ENCODE measurements around the gene TCL1A. TPM values are rescaled to one million over a fixed set of nuclear protein-coding genes. Genes with fewer than 3 reads are reported as not detected.

The TCL1A gene
- total RNA-seq, 2 donors from 2014 or later: not detected

DNA sequence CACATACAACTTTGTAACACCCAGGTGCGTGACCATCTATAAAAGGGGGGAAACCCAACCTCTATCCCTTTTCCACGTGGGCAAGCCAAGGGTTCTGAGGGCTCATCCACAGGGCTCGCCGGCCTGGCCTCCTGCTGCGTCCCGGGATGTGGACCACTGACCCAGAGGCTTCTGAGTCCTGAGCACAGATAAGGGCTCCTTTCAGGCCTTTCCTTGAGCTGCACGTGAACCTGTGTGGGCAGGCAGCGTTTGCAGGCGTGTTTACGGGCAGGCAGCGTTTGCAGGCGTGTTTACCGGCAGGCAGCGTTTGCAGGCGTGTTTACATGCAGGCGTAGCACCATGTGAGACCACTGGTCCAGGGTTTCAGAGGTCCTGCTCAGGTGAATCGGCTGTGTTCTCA is 3.8 kb downstream of the TCL1A start:
- 87 to 88% methylated on average over 11 to 17 of the region's 17 CpGs for WGBS, 2 donors
- Histone ChIP-seq H3K27me3 (no peaks in the 10 kb centered on the region), H3K4me3 (no peak overlapping the region), H3K4me1 (no peaks in the 10 kb centered on the region), H3K36me3 (replicated peaks in 1 of 2; ENCODE audit: insufficient read depth in 1 of 2, low read depth in 2 of 2) (no peaks in the 10 kb centered on the region), H3K9me3 (no peaks in the 10 kb centered on the region), H3K27ac (no peak overlapping the region)
- intact Hi-C loops (cut with DNase I): no loop called here
- no peak for ATAC-seq
- no peak for TF ChIP-seq POLR2A (IDR thresholded peaks at IDR 0.05)
- TF ChIP-seq, protein P1, sequence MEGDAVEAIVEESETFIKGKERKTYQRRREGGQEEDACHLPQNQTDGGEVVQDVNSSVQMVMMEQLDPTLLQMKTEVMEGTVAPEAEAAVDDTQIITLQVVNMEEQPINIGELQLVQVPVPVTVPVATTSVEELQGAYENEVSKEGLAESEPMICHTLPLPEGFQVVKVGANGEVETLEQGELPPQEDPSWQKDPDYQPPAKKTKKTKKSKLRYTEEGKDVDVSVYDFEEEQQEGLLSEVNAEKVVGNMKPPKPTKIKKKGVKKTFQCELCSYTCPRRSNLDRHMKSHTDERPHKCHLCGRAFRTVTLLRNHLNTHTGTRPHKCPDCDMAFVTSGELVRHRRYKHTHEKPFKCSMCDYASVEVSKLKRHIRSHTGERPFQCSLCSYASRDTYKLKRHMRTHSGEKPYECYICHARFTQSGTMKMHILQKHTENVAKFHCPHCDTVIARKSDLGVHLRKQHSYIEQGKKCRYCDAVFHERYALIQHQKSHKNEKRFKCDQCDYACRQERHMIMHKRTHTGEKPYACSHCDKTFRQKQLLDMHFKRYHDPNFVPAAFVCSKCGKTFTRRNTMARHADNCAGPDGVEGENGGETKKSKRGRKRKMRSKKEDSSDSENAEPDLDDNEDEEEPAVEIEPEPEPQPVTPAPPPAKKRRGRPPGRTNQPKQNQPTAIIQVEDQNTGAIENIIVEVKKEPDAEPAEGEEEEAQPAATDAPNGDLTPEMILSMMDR (IDR thresholded peaks at IDR 0.05): no peak
- DNase-seq: no peak

DNA sequence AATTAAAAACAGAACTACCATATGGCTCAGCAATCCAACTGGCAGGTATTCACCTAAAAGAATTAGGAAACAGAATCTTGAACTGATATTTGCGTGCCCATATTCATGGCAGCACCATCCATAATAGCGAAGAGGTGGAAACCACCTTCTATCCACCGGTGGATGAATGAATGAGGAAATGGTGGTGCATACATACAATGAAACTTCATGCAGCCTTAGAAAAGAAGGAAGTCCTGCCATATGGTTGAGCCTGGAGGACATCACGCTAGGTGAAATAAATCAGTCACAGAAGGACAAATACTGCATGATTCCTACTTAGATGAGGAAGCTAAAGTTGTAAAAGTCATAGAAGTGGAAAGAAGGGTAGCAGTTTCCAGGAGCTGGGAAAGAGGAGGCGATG is 6.6 kb downstream of the TCL1A start:
- Histone ChIP-seq H3K36me3 (replicated peaks in 1 of 2; ENCODE audit: insufficient read depth in 1 of 2, low read depth in 2 of 2) (no peaks in the 10 kb centered on the region), H3K4me1 (no peaks in the 10 kb centered on the region), H3K4me3 (no peak overlapping the region), H3K27me3 (no peaks in the 10 kb centered on the region), H3K9me3 (no peaks in the 10 kb centered on the region), H3K27ac (no peak overlapping the region)
- TF ChIP-seq, protein P1 (IDR thresholded peaks at IDR 0.05): no peak
- no peak for TF ChIP-seq POLR2A (IDR thresholded peaks at IDR 0.05)
- DNase-seq (no peak), ATAC-seq (no peak)
- intact Hi-C loops (cut with DNase I): no loop called here
- 78 to 89% methylated on average over 5 of the region's 5 CpGs for WGBS, 2 donors

DNA sequence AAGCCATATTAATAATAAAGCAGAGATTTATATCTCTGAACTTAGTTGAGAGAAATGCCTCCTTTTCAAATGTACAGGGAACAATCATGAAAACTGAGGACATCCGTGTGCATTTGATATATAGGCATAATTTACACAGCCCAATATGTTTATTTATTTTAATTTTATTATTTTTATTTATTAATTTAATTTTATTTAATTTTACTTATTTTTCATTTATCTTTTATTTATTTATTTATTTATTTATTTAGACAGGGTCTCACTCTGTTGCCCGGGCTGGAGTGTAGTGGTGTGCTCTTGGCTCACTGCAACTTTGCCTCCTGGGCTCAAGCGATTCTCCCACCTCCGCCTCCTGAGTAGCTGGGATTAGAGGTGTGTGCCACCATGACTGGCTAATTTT is 8.4 kb downstream of the TCL1A start:
- Histone ChIP-seq H3K9me3 (no peaks in the 10 kb centered on the region), H3K27me3 (no peaks in the 10 kb centered on the region), H3K4me3 (no peak overlapping the region), H3K27ac (no peak overlapping the region), H3K36me3 (replicated peaks in 1 of 2; ENCODE audit: insufficient read depth in 1 of 2, low read depth in 2 of 2) (no peaks in the 10 kb centered on the region), H3K4me1 (no peaks in the 10 kb centered on the region)
- no peak for TF ChIP-seq POLR2A (IDR thresholded peaks at IDR 0.05)
- TF ChIP-seq, protein P1 (IDR thresholded peaks at IDR 0.05): no peak
- no peak for DNase-seq
- no peak for ATAC-seq
- intact Hi-C loops (cut with DNase I): no loop called here
- 82 to 96% methylated on average over 4 of the region's 4 CpGs for WGBS, 2 donors

DNA sequence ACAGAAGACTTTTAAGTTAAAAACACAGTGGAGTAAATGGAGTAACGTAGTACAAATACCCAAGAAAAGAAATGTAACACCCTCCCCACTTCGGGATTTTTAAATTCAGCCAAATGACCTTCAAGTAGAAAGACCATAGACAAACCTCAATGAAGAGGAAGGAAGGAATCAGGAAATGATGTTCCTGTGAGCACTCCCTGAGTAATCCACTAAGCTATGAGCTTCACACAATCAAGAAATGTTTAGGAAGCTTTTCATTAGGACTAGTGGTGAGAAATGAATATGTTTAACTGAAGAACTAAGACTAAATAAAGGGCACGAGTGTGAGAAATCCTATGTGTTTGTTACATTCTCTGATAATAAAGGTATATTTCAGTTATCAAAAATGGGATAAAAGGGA is 10.1 kb downstream of the TCL1A start:
- Histone ChIP-seq H3K36me3 (replicated peaks in 1 of 2; ENCODE audit: insufficient read depth in 1 of 2, low read depth in 2 of 2) (no peaks in the 10 kb centered on the region), H3K27ac (no peak overlapping the region), H3K27me3 (no peaks in the 10 kb centered on the region), H3K4me3 (no peak overlapping the region), H3K4me1 (no peaks in the 10 kb centered on the region), H3K9me3 (no peaks in the 10 kb centered on the region)
- DNase-seq: no peak
- TF ChIP-seq, protein P1 (IDR thresholded peaks at IDR 0.05): no peak
- TF ChIP-seq POLR2A (IDR thresholded peaks at IDR 0.05): no peak
- WGBS, 2 donors: 59 to 62% methylated on average over 3 of the region's 3 CpGs
- intact Hi-C loops (cut with DNase I): no loop called here
- ATAC-seq: no peak

DNA sequence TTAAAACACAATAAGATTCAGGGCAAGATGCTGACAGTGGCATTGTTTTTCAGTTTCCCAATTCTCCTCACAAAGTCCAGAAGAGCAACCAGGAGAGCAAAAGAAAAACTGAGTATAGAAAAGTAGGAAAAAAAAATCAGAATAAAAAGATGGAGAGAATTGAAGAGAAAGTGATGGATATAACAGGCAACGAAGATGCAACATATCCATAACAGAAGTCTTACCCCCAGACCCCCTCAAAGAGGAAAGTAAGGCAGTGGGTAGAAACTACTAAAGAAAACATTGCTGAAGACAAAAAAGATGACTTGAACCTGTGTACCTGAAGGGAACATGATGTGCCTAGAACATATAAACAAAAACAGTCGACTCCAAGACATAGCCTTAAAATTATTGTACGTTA is 10.6 kb downstream of the TCL1A start:
- Histone ChIP-seq H3K9me3 (no peaks in the 10 kb centered on the region), H3K36me3 (replicated peaks in 1 of 2; ENCODE audit: insufficient read depth in 1 of 2, low read depth in 2 of 2) (no peaks in the 10 kb centered on the region), H3K27me3 (no peaks in the 10 kb centered on the region), H3K4me3 (no peak overlapping the region), H3K4me1 (no peaks in the 10 kb centered on the region), H3K27ac (no peak overlapping the region)
- intact Hi-C loops (cut with DNase I): no loop called here
- ATAC-seq (no peak), DNase-seq (no peak)
- 66 to 83% methylated on average over 3 of the region's 3 CpGs for WGBS, 2 donors
- TF ChIP-seq, protein P1 (IDR thresholded peaks at IDR 0.05): no peak
- TF ChIP-seq POLR2A (IDR thresholded peaks at IDR 0.05): no peak
